Activated T-cell treated with anti-CD3 and anti-CD28 coated beads, Interleukin-2, amount 50 U/mL, for 48 hours (primary cell): ENCODE data around the gene SIGLEC1.

Experiments used
- DNase-seq, 2 experiments: peaks; one replicate each; pipeline ENCODE4 v3.0.0-alpha.2; 2020

The SIGLEC1 gene

GRCh38 chr20:3744037-3744436 lies 31.6 kb upstream of the SIGLEC1 start:
- DNase-seq: no peak

DNA sequence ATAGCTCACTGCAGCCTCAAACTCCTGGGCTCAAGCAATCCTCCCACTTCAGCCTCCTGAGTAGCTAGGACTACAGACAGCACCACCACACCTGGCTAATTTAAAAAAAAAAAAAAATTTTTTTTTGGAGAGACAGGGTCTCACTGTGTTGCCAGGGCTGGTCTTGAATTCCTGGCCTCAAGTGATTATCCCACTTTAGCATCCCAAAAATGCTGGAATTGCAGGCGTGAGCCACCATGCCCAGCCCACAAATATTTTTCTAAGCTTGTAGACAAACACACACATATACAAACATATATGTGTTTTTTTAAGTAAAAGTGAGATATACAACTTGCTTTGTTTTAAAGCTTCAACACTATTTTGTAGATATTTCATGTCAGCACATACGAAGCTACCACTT lies 30.9 kb upstream of the SIGLEC1 start:
- no peak for DNase-seq

DNA sequence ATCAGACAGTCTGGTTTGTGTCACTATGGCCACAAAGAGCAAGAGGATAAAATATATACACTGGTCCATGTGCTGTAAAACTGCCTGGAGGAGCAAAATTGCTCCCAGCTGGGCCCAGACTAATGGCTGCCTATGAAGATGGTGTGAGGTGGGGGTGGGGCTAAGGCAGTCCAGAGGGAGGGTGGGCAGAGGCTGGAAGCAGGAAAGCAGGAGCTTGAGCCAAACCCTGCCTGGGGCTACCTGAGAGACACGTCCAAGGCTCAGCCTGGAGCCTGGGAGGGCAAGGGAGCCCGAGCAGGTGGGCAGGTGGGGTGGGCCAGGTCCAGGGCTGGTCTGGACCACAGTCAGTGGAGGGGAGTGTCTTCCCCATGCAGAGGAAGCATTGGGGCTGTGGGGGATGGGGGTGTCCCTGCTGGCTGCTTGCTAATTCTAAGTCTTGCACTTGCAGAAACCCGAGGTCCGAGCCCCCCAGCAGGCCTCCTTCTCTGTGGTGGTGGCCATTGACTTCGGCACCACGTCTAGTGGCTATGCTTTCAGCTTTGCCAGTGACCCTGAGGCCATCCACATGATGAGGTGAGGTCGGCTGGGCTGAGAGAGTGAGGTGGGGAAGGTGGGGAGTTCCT lies 29.5 kb upstream of the SIGLEC1 start:
- no peak for DNase-seq

DNA sequence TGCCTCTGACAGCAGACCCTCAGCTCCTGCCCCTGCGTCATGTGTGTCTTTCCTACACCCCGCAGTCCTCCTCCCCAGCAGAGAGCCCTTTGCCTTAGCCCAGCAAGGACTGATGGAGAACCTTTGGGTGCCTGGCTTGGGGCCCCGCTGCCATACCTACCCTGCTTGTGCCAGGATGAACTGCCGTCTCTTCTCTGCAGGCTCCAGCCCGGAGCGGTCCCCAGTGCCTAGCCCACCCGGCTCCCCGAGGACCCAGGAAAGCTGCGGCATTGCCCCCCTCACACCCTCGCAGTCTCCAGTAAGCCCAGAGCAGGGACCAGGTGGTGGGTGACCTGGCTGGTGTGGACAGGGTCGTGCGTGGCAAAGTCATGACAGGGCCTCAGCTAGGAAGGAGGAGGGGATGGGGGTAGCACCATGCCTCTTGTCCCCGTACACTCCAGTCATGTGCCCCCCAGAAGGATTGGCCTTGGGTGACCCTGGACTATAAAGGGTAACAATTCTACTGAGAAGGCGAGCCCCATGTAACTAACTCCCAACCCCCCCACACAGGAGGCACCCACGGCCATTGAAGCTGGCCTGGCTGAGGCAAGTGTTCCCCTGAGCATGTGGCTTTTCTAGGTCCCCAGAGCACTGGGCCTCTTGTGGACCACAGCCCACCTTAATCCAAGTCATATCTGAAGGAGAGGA lies 28.4 kb upstream of the SIGLEC1 start:
- DNase-seq: no peak

- DNase-seq: no peak
Observed at GRCh38 chr20:3739926-3740451, 27.6 kb upstream of the SIGLEC1 start.

DNA sequence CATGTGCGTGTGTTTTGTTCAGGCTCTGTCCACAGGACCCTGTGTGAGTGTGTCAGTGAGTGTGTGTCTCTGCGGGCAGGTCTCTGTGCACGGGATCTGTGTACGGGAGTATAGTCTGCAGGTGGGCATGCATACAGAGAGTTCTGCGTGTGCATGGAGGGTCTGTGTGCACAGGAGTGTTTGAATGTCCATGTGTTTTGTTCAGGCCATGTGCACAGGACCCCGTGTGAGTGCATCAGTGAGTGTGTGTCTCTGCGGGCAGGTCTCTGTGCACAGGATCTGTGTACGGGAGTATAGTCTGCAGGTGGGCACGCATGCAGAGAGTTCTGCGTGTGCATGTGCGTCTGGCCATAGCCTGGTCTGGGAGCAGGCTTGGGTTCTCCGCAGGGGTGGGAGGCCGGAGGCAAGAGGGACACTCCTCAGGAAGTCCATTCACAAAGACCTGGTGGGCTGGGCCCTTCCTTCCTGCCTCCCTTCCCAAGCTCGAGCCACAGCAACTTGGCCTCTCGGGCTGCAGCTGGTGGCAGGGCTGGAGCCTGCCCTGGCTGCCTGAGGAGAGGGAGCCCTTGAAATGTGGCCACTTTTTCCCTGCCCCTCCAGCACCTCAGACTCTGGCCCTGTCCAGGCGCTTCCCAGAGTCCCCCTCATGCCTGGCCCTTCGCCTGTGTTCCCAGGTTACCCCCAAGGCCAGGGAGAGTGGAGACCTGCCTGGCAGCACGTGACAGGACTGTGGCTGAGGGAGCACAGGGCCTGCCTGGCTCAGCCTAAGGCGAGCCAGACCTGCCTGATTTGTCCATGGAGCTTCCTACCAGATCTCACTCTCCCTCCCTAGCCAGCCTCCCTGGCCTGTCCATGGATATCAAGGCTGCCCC lies 26.9 kb upstream of the SIGLEC1 start:
- DNase-seq: no peak

DNA sequence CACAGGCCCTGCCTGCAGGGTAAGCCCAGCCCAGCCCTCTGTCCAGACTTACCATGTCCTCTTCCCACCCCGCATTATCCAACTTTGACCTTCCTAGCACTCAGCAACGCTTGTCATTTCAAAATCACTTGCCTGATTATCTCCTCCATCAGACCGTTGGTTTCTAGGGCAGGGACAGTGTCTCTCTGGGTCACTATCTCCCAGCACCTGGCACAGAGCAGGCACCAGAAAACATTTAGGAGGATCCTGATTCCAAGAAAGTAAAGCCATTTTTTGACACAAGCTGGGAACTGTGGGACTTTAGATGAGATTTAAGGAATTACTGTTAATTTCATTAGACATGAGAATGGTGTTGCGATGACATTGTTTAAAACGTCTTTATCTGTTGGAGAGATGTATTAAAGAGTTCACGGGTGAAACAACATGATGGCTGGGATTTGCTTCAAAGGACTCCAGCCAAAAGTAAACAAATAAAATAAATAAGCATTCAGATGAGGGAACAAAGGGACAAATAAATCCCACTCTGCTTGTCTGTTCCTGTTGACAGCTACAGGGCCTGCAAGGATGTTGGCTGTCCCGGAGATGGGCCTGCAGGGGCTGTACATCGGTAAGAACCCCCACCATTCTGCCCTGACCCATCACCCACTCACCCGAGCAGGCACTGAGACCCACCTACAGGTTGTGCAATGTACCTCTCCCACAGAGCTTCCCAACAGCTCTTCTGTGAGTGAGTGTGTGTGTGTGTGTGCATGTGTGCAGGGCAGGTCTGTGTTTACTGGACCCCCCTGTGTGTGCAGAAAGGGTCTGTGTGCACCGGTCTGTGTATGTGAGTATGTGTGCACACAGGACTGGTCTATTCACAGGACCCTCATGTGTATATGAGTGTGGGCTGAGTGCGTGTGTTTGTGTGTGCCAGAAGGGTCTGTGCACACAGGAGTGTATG lies 26.0 kb upstream of the SIGLEC1 start:
- no peak for DNase-seq

- no peak for DNase-seq
Observed at GRCh38 chr20:3735768-3736167, 23.4 kb upstream of the SIGLEC1 start.

GRCh38 chr20:3734111-3734843 lies 21.9 kb upstream of the SIGLEC1 start:
- no peak for DNase-seq

DNA sequence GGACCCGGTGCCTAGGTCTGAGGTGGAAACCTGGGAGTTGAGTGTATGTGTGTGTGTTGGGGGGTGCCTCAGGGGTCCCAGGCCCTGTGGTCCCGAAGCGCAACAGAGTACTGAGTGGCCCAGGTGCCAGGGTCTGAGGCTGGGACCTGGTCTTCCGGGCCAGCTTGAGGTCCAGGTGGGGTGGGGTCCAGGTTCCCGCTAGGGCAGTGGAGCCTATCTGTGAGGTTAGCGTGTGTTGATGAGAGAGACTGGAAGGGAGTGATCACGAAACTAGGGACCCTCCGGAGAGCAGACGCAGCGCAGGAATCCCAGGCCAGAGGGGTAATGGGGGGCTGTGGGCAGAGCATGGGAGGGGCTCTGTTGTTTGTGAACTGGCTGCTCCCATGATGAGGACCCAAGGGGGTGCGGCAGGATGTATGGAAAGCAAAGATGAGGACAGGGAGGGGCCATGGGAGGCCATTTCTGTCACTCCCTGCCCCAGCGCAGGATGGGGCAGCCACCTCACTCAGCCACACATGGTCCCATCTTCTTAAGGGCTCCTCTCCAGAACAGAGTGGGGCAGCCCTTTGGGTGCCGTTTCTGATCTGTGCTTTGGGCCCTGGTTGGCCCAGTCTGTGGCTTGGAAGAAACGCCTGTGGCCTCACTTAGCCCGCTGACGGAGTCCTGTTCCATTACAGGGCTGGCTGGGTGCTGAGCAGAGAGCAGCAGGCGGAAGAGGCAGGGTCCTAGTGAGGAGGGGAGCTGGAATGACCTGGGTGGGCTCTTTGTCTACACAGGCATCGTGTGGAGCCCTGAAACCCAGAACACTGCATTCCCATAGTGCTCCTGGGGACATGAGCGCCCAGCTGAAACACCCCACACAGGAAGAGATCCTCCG lies 21.0 kb upstream of the SIGLEC1 start:
- DNase-seq: no peak

- DNase-seq: no peak
Observed at GRCh38 chr20:3732327-3733118, 20.1 kb upstream of the SIGLEC1 start, which contains the start of gene HSPA12B. HSPA12B (plus strand) TSS chr20:3732685; CDS start chr20:3738675, 5,990 bp downstream.

DNA sequence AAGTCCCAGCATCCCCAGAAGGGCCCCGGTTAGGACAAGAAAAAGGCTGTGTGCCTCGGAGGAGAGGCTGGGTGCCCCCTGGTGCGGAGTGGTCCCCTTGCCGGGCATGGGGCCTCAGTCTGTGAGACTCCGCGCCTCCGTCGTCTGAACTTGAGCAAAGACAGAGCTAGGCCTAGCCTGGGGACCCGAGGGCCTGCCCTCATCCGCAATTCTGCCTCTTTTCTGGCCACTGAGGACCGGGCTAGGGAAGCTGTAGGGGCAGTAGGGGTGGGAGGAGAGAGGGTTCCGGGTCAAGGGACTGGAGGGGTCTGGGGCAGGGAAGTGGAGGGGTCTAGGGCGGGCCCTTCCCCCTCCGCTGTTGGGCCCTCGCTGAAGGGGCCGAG lies 19.5 kb upstream of the SIGLEC1 start:
- no peak for DNase-seq

DNA sequence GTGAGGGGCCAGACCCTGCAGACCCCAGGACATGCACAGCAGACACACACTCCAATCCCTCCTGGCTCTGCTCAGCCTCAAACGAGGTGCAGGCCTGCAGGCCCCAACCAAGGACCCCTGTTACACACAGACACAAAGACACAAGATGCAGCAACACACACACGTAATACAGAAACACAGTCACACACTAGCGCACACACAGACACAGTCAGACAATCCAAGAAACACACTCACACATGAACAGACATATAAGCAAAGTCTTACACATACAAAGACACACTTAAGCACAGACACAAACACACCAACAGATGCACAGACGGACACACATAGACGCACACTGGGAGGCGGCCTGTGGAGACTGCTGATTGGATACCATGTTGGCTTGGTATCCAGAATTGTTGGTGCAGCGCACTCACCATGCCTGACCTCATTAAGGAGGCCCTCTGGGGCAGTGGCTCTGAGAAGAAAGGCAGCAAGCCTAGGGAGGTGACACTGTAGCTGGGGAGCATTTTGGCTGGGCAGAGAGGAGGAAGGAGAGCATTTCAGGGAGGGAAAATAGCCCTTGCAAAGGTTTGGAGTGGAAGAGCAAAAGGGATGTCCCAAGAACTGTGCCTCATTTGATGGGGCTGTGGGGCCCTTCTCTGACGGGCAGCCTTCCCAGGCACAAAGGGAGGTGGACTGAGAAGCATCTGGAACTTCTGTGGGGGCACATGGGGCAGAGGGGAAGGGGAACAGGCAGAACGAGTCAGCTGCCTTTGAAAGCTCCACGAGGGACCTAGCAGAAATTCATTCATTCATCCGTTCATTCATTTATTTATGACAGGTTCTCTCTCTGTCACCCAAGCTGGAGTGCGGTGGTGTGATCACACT lies 18.6 kb upstream of the SIGLEC1 start:
- DNase-seq: no peak

GRCh38 chr20:3729811-3730540 lies 17.6 kb upstream of the SIGLEC1 start:
- no peak for DNase-seq

GRCh38 chr20:3729378-3729777 lies 17.0 kb upstream of the SIGLEC1 start:
- no peak for DNase-seq

DNA sequence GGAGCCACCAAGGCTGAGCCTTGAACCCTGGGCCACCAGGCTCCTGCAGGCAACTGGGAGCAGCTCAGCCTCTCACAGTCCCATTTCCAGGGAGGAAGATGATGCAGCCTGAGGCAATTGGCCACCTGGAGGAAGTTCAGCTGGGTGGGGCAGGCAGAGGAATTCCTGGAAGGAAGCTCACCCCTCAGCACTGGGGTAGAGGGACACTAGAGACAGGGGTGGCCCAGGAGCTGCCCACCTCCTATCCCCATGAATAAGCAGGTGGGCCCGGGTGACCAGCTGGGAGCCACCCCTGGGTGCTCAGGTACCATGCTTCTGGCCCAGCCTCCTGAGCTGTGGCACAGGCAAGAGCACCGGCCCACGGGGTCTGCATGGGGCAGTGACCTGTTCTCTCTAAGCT lies 16.5 kb upstream of the SIGLEC1 start:
- DNase-seq: no peak

GRCh38 chr20:3728354-3728753 lies 16.0 kb upstream of the SIGLEC1 start:
- DNase-seq: no peak

- DNase-seq: no peak
Observed at GRCh38 chr20:3727401-3728021, 15.1 kb upstream of the SIGLEC1 start.
